GM11168 (cell line): Measurements from ENCODE around the gene ANKRD13D.

Source experiments
- in situ Hi-C: fragments of 300-500 bp; cut with MboI; formaldehyde crosslinking; loops from one replicate; pipeline ENCODE4 v1.12.0; 2022; ENCODE audit warnings: low sequenced_read_pairs; ENCODE audit not compliant: unreplicated experiment

ANKRD13D gene

DNA sequence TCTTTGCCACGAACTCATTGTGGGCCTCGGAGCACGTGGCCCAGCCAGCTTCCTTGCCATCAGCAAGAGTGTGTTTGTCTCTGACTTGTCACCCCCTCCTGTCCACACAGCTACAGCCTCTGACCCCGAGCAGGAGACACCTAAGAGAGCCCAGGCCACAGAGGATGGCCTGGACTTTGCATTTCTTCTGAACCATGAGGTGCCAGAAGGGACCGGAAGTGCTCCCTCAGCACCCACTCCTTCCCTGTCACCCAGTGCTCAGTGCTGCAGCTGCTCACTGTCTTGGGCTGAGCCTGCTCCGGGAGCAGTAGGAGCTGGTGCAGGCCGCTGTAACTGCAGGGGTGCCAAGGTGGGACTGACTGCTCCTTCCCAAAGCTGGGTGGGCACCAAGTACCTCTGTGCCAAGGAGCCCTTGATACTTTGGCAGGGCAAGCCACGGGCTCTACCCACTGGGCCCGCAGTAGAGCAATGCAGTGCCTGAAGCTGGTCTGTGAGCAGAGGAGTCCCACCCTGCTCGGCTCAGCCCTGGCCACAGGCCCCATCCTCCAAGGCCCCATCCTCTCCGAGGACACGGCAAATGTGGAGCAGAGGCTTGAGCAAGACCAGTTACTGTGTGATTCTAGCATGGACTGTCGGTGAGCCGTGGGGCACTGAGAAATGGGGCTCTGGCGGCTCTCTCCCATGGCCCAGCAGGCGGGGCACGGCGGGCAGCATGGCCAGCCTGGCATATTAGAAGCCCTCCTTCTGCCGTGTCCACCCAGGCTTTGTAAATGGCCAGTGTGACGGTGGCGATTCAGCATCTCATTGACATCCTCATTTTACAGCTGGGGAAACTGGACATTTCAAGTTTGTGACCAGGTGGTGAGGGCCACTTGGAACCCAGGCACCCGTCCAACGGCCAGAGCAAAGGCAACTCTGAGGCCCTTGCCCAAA lies 16.5 kb upstream of the ANKRD13D start:
- in situ Hi-C loops: no loop called here

DNA sequence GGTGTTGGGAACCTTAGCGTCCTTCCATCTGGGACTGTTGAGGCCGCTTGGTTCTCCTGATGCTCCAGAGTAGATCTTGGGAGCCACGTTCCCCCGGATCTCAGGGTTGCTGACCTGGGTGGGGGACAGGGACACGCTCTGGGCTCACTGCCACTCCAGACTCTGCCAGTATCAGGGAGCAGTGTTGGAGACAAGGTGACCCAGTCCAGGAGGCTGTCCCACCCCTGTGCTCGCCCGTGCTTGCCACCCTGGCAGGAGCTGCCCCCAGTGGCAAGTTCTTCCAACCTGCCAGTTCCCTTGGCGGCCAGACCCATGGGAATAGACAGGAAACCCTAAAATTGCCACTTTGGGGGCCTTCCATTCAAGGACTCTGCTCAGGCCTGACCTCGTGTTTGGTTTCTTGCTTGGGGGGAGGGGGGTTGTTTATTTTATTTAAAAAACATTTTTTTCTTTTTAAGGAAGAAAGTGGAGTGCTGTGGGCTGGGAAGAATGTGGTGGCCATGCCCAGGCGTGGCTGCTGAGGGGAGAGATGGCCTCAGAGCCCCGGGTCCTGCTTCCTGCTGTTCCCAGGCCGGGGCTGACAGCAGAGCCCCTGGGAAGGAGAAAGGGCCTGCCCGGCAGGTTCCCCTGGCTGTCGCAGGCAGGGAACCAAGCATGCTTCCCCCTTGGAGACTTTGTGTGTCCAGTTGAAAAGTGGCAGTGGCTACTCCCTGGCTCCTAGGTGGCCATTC lies 15.7 kb upstream of the ANKRD13D start:
- in situ Hi-C loops: no loop called here

DNA sequence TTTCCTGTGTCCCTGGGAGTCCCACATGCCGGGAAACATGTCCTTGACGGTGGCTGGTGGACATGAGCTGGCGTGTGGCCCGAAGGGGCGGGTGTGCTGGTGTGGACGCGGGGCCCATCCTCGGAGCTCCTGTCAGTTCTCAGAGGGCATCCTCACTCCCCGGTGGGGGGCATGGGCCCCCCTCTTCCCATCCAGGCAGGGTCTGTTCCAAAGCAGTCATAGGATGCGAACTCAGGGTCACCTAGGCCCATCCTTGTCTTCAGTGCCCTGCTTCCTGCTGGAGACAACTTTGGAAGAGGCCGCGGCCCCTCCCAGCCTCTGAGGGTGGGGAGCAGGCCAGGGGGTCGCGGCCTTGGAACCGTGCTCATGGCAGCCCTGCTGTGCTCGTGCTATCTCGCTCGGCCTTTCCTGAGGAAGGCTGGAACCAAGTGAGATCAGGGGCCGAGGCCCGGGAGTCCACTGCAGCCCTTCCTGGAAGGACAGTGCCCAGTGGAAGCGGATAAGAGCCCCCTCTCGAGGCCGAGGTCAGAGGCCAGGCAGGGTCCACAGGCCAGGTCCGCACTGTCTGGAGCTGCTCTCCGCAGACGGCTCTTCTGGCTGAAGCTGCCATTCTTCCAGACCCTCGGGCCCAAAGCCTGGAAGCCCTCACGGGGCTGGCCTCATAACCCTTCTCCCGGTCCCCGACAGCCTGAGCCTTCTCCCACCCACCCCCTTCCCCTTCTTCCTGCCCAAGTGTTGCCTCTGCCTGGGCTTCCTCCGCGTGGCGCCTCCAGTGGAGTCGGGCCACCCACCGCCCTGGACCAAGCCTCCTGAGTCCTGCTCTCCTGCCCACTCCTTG lies 14.1 kb upstream of the ANKRD13D start:
- in situ Hi-C loops: loop anchor here (5.0 kb wide), 1 partner anchor 42 kb away; no protein-coding TSS in a partner anchor

DNA sequence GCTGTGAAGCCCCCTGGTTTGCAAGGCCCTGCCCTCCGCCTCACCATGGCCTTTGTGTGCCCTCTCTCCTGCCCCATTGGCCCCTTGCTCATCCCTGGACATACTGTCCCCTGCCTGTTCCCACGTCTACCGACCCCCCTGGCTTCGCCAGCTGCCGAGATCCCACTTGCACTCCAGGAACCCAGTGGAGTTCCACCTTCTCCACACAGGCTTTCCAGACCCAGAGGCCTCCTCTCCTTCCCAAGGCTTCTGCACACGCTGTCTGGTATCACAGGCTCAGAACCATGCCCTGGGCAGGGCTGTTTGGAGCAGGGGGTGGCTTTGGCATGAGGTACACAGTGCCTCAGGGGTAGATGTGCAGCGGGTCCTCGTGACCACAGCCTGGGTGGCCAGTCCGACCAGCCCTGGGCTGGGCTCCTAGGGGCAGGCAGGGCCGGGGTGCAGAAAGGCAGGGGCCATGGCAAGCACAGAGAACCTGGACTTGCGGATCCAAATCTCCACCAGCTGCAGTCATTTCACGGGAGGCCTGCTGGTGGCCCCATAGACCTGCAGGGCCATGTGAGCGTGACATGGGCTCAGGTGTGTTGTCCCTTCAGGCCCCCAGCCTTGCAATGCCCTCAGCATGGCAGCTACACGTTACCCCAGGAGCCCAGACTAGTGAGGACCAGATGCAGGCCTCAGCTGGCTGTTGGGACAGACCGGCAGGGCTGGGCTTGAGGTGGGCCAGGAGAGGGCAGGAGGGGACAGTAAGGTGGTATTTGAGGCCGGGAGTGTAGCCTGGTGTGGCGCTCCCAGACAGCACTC lies 13.3 kb upstream of the ANKRD13D start:
- in situ Hi-C loops: loop anchor here (5.0 kb wide), 1 partner anchor 41 kb away; no protein-coding TSS in a partner anchor

DNA sequence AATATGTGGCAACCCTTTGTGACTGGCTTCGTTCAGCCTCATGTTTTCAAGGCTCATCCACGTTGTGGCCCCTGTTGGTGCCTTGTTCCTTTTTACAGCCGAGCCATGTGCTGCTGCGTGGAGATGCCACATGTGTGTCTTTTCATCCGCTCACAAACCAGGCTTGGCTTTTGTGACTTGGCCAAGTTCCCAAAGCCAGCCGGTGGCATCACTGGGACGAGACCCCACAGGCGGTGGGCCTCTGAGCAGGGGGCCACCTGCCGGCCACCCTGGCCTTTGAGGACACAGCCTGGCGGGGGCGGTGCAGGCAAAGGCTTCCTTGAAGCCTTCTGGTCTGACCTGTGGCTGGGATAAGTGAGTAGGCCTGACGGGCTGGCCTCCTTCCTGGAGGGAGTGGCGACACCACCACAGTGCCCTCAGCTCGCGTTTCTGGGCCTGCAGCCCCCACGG lies 12.3 kb upstream of the ANKRD13D start:
- in situ Hi-C loops: loop anchor here (5.0 kb wide), 1 partner anchor 40 kb away; no protein-coding TSS in a partner anchor

DNA sequence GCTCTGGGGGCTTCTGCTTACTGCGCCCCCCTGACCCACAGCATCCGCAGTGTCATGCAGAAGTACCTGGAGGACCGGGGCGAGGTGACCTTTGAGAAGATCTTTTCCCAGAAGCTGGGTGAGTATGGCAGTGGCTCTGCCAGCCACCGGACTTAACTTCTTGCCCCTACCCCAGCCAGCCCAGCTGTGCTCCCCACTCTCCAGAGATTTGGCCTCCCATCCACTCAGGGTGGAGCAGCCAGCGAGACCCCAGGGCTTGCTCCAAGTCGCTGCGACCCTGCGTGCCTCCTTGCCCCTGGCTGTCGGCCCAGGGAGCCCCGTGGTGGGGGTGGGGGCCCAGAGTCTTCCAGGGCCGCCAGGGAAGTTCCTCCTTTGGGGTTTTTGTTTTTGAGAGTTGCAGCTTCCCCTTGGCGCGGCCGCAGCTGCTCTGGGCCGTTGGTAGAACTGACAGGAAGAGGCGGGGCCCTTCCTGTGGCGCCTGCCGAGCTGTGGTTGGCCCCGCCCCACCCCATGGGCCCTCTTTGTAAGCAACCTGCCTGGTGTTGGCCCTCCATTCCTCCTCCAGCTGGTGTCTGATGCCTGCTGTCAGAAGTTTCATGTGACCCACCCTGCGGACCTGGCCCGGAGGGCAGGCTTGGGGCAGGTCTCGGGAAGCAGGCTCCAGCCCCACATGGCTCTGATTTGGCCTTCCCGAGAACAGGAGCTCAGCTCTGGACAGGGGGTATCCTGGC lies 11.7 kb upstream of the ANKRD13D start:
- in situ Hi-C loops: loop anchor here (5.0 kb wide), 1 partner anchor 40 kb away; no protein-coding TSS in a partner anchor

DNA sequence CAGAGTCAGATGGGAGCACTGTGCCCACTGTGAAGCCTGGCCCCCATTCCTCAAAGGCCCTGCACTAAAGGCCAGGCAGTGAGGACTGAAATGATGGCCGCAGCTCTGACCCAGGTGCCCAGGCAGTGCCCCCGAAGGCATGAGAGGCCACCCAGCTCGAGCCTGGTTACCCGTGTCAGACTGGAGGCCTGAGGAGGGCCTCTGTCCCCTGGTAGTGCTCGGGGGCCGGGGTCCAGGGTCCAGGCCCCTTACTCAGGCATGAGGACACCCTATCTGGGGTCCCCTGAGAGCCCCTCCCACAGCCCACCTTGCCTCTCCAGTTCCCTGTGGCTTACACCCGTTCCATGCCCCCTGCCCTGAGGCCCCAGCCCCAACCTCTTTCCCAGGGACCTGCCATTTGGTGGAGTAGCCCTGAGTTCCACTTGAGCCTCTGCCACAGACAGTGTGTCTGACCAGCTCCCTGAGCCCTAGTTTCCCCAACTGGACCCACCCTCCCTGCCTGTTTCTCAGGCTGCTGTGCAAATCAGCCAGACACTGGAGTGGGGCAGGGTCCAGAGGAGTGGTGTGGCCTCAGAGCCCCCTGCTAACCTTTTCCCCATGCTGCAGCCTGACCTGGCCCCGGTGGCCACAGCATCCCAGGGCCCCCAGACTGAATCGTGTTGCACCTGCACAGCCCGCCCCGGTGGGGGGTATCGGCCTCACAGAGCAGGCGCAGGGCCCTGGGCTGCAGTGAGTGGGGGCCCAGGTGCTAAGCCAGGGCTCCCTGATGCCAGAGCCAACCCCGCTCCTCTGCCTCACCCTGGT lies 10.8 kb upstream of the ANKRD13D start:
- in situ Hi-C loops: loop anchor here (5.0 kb wide), 1 partner anchor 39 kb away; no protein-coding TSS in a partner anchor

DNA sequence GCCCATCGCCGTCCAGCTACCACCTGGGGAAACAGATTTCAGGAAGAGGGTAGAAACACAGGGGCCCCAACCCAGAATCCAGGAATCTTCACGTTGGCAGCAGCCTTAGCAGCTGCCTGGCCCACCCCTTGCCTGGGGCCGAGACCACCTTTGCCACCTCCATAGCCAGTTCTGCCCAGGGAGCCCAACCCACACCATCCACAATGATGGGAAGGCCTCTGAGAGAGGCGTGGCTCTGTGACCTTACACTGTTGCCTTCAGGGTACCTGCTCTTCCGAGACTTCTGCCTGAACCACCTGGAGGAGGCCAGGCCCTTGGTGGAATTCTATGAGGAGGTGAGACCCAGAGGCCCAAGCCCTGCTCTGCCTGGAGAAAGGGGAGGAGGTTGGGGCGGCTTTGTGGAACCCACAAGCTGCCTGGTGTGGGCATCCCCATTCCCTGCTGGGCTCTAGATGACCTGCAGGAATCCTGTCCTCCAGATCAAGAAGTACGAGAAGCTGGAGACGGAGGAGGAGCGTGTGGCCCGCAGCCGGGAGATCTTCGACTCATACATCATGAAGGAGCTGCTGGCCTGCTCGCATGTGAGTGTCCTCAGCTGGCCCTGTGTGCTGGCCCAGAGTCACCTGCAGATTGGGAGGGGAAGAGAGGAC lies 10.0 kb upstream of the ANKRD13D start:
- in situ Hi-C loops: loop anchor here (5.0 kb wide), 1 partner anchor 38 kb away; no protein-coding TSS in a partner anchor

DNA sequence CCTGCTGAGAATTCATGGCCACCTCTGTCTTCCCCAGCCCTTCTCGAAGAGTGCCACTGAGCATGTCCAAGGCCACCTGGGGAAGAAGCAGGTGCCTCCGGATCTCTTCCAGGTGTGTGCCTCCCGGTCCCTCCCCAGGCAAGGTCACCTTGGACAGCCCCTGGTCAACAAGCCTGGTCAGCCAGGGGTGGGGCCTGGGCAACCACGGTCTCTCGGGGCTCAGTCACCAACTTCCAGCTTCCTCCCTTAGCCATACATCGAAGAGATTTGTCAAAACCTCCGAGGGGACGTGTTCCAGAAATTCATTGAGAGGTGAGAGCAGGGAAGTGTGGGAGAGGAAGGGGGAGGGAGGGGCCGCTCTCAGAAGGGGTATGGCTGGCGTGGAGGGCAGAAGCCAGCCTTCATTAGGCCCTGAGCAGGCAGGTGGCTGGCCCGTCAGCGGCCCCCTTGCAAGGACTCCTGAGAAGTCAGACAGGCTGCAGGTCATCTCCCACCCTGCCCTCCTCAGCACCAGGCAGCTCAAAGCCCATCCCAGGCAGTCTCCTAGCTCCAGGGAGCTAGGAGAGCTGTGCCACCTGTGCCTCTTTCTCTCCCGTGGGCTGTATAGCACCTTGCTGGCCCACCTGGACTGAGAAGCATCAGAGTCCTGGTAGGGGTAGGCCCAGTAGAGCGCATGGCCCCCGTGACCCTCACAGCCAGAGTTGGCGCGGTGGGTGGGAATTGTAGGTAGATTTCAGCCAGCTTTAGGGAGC lies 9.3 kb upstream of the ANKRD13D start:
- in situ Hi-C loops: loop anchor here (5.0 kb wide), 1 partner anchor 38 kb away; no protein-coding TSS in a partner anchor

DNA sequence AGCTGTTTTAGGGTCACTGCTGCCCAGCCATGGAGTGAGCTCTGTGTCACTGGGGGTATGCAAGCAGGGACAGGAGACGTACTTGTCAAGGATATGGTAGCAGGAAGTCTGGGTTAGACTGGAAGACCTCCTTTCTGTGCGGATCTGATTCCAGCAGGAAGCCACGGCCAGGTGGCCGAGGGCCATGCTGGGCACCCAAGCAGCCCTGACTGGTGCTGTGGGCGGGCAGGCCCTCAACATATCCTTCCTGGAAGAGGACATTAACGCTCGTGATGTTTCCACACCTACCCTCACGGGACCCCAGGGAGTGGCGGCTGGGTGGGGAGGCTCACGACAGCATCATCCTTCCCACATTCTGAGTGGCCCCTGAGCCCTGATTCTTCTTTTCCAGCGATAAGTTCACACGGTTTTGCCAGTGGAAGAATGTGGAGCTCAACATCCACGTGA lies 8.7 kb upstream of the ANKRD13D start:
- in situ Hi-C loops: no loop called here

DNA sequence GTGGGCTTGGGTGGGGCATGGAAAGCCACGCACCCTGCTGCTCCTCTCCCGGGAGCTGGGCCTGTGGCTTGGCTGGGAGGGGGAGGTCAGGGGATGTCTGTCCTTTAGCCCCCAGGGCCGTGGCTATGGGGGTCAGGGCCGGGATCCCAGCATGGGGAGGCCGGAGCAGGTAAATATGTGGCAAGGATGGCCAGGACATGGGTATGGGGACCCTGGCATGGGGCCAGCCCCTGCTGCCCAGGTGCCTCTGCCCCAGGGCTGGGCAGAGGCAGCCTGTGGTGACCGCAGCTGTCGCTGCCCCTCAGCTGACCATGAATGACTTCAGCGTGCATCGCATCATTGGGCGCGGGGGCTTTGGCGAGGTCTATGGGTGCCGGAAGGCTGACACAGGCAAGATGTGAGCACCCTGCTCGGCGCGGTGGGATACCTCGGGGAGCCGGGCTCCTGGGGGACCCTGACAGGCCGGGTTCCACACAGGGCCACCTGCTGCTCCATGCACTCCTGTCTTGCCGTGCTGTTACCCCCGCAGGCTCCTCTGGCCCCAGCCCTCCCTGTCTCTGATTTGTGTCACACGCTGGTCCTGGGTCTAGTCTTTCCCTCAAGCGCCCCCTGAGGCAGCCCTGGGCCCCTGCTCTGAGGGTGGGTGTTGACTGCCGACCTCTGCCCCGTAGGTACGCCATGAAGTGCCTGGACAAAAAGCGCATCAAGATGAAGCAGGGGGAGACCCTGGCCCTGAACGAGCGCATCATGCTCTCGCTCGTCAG lies 8.1 kb upstream of the ANKRD13D start:
- in situ Hi-C loops: no loop called here

DNA sequence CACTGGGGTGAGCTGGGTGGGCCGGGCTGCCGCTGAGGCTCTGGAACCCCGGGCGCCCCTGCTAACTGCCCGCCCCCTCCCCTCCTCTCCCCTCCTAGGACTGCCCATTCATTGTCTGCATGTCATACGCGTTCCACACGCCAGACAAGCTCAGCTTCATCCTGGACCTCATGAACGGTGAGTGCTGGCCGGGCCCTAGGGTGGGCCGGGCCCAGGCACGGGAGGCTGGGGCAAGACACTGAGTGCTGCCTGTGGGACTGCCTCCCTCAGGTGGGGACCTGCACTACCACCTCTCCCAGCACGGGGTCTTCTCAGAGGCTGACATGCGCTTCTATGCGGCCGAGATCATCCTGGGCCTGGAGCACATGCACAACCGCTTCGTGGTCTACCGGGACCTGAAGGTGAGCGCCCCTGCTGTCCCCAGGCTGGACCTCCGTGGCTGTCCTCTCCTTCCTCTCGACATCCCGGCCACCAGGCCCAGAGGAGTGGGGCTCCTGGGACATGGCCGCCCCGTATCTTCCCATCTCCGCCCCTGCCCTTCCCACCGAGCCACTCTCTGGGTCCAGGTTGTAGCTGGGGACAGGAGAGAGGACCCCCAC lies 7.5 kb upstream of the ANKRD13D start:
- in situ Hi-C loops: no loop called here

DNA sequence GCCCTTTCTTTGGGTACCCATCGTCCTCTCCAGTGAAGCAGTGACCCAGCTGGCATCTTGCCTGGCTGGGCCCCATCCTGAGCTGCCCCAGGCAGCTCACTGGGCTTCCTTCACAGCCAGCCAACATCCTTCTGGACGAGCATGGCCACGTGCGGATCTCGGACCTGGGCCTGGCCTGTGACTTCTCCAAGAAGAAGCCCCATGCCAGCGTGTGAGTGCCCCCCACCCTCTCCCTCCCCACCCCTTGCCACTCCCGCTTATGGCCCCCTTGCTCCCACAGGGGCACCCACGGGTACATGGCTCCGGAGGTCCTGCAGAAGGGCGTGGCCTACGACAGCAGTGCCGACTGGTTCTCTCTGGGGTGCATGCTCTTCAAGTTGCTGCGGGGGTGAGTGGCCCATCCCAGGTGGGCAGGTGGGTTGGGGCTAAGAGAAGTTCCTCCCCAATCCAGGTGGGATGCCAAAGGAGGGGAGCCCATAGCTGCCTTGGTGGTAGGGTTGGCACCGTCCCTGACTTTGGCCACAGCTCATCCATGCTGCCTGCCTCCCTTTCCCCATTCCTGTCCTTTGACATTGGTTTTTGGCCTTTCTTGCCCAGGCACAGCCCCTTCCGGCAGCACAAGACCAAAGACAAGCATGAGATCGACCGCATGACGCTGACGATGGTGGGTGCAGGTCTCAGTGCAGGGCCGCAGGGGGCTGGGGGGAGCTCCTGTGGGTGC lies 6.8 kb upstream of the ANKRD13D start:
- in situ Hi-C loops: no loop called here

DNA sequence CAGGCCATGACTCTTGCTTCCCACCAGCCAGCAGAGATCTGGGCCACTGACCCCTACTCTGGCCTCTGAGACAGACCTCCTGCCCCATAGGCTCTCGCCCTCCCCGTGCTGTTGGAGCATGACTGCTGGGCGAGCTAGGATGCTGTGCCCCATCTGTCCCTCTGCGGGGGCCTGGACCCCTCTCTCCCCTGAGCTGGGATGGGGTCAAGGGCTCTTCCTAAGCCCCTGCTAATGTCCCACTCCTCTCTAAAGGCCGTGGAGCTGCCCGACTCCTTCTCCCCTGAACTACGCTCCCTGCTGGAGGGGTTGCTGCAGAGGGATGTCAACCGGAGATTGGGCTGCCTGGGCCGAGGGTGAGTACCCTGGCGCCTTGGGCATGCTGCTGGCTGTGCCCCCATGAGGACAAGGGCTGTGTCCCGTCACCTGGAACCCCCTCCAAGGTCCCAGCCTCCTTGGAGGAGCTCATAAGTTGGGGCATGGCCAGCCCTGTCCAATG lies 6.2 kb upstream of the ANKRD13D start:
- in situ Hi-C loops: no loop called here
